HepG2 (cell line): ENCODE measurements around the gene BIRC7.

Experiments
- CREB3 ChIP-seq: sonication (generic); formaldehyde crosslinking; IDR thresholded peaks from 2 replicates; pipeline ENCODE4 v1.5.0; 2020; ENCODE audit warnings: missing genetic modification reagents
- ESRRA ChIP-seq: sonication (generic); formaldehyde crosslinking; IDR thresholded peaks from 2 replicates; pipeline ENCODE4 v1.5.1; 2020; ENCODE audit warnings: mild to moderate bottlenecking, low read depth, missing genetic modification reagents
- NFE2L1 ChIP-seq: sonication (generic); formaldehyde crosslinking; IDR thresholded peaks from 2 replicates; pipeline ENCODE4 v1.4.0; 2020; ENCODE audit warnings: missing genetic modification reagents, mild to moderate bottlenecking, borderline replicate concordance
- PATZ1 ChIP-seq: sonication (generic); formaldehyde crosslinking; IDR thresholded peaks from 2 replicates; pipeline ENCODE4 v1.4.0; 2020; ENCODE audit warnings: missing genetic modification reagents
- SP1 ChIP-seq, 2 experiments: fragments of 450-650 bp in 1 of 2; sonication (generic) in 1 of 2; formaldehyde crosslinking in 1 of 2; IDR thresholded peaks; 2 replicates each; pipeline versions ENCODE4 v1.4.0 to v1.6.1; 2016 to 2020; ENCODE audit warnings: missing genetic modification reagents in 1 of 2
- ZNF713 ChIP-seq: sonication (generic); formaldehyde crosslinking; IDR thresholded peaks from 2 replicates; pipeline ENCODE4 v1.4.0; 2020; ENCODE audit warnings: mild to moderate bottlenecking, missing genetic modification reagents

- no peak for TF ChIP-seq SP1 (IDR thresholded peaks at IDR 0.05)
- no peak for TF ChIP-seq SP1 (CRISPR knock-in tag; IDR thresholded peaks at IDR 0.05)
- no peak for TF ChIP-seq ZNF713 (CRISPR knock-in tag)
- no peak for TF ChIP-seq NFE2L1 (CRISPR knock-in tag)
- no peak for TF ChIP-seq PATZ1 (CRISPR knock-in tag)
- no peak for TF ChIP-seq ESRRA (CRISPR knock-in tag)
- TF ChIP-seq CREB3: no peak
Measured at GRCh38 chr20:63228806-63229205, 6.9 kb upstream of the BIRC7 start.
